DOHH2 (cell line): ENCODE results near the gene HNRNPH2.

Experiments
- EZH2phosphoT487 ChIP-seq: fragments of 200-600 bp; sonication (generic); IDR thresholded peaks from 2 replicates; pipeline ENCODE4 v1.6.1; 2017; ENCODE audit warnings: borderline replicate concordance, mild to moderate bottlenecking, antibody characterized with exemption, low read length, moderate library complexity, mixed read lengths
- TF ChIP-seq, protein P1 (sequence below): fragments of 200-600 bp; sonication (generic); IDR thresholded peaks from one replicate; pipeline ENCODE4 v1.5.1; 2014; ENCODE audit warnings: antibody characterized with exemption, mild to moderate bottlenecking, low read depth, low read length; ENCODE audit not compliant: poor library complexity, severe bottlenecking

DNA sequence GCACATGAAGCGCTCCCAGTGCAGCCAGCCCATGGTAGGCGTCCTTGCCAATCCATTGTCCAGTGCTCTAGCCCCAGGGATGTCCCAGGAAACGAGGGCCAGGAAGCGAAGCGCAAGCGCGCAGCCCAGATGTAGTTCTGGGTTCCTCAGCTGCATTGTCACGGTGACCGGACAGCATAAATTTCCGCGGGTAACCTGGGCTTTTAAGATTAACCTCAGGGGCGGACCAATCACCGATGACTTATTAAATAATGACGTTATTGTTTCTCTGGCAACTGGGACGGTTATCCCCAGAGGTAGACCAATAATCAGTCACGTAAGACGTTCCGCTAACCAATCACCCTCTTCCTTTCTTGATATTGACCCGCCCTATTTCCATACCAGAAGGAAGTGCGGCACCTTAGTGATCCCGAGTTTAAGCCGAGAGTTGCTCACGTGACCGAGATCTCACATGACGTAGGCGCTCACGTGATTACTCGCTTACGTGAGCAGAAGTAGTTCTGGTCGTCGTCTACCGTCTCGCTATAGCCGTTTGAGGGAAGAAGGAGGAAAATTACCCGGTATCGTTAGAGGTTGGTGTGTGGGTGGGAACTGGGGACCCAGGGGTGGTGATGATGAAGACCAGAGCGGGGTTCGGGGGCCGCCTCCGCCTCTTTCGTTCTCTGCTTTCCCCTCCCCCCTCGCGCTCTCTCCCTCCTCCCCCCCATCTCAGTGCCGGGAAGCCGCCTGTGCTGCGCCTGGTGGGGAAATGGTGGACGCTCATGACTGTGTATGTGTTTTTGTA lies at the start of gene HNRNPH2, which contains the start of gene GLA:
- TF ChIP-seq, protein P1, sequence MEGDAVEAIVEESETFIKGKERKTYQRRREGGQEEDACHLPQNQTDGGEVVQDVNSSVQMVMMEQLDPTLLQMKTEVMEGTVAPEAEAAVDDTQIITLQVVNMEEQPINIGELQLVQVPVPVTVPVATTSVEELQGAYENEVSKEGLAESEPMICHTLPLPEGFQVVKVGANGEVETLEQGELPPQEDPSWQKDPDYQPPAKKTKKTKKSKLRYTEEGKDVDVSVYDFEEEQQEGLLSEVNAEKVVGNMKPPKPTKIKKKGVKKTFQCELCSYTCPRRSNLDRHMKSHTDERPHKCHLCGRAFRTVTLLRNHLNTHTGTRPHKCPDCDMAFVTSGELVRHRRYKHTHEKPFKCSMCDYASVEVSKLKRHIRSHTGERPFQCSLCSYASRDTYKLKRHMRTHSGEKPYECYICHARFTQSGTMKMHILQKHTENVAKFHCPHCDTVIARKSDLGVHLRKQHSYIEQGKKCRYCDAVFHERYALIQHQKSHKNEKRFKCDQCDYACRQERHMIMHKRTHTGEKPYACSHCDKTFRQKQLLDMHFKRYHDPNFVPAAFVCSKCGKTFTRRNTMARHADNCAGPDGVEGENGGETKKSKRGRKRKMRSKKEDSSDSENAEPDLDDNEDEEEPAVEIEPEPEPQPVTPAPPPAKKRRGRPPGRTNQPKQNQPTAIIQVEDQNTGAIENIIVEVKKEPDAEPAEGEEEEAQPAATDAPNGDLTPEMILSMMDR: no peak
- no peak for TF ChIP-seq EZH2phosphoT487
